Adrenal gland (tissue), 5 donors: Measurements from ENCODE around the gene SUMO4.

ENCODE experiments used
- CTCF ChIP-seq, 6 experiments: fragments of 450-650 bp in 4 of 6; fragments of 200-600 bp in 2 of 6; sonication (generic) in 1 of 6; IDR thresholded peaks; 1 replicate in 5 of 6; 2 replicates in 1 of 6; pipeline versions ENCODE4 v1.5.1 to v1.8.0; 2016 to 2021; ENCODE audit warnings: antibody characterized with exemption in 6 of 6, mild to moderate bottlenecking in 2 of 6, moderate library complexity in 1 of 6
- POLR2A ChIP-seq, 2 donors: fragments of 450-650 bp; IDR thresholded peaks; one replicate each; pipeline ENCODE4 v1.6.1; 2017; ENCODE audit warnings: antibody characterized with exemption in 2 of 2, mild to moderate bottlenecking in 2 of 2, moderate library complexity in 1 of 2
- donor health status: DM: no; HTN: no; CAD: no.

- TF ChIP-seq CTCF (IDR thresholded peaks at IDR 0.05) (no peak), POLR2A (IDR thresholded peaks at IDR 0.05) (no peak)
Observed at GRCh38 chr6:149363154-149363553, 36.9 kb upstream of the SUMO4 start.
